Nephron (organoid): ENCODE measurements around the gene CD101.

ENCODE experiments used
- H3K27ac Mint-ChIP-seq, 3 experiments: 2 replicates each; pipeline ENCODE4 v1.8.0; 2020; ENCODE audit warnings: mixed read lengths in 3 of 3, mild to moderate bottlenecking in 2 of 3, moderate library complexity in 1 of 3
- H3K27me3 Mint-ChIP-seq: 2 replicates; pipeline ENCODE4 v1.8.0; 2021; ENCODE audit warnings: low read depth, mild to moderate bottlenecking, moderate library complexity, mixed read lengths
- H3K36me3 Mint-ChIP-seq: 2 replicates; pipeline ENCODE4 v1.8.0; 2020; ENCODE audit warnings: low read depth, mixed read lengths
- H3K4me1 Mint-ChIP-seq: 2 replicates; pipeline ENCODE4 v1.8.0; 2020; ENCODE audit warnings: mixed read lengths
- H3K4me3 Mint-ChIP-seq, 3 experiments: 2 replicates each; pipeline ENCODE4 v1.8.0; 2020; ENCODE audit warnings: mild to moderate bottlenecking in 3 of 3, mixed read lengths in 3 of 3, moderate library complexity in 2 of 3
- H3K9me3 Mint-ChIP-seq: 2 replicates; pipeline ENCODE4 v1.8.0; 2020; ENCODE audit warnings: mixed read lengths
- CTCF ChIP-seq, 3 experiments: fragments of 200-600 bp; sonication (generic); IDR thresholded peaks; one replicate each; pipeline ENCODE4 v1.5.0; 2021; ENCODE audit warnings: antibody characterized with exemption in 3 of 3; ENCODE audit not compliant: unreplicated experiment in 3 of 3

The CD101 gene

DNA sequence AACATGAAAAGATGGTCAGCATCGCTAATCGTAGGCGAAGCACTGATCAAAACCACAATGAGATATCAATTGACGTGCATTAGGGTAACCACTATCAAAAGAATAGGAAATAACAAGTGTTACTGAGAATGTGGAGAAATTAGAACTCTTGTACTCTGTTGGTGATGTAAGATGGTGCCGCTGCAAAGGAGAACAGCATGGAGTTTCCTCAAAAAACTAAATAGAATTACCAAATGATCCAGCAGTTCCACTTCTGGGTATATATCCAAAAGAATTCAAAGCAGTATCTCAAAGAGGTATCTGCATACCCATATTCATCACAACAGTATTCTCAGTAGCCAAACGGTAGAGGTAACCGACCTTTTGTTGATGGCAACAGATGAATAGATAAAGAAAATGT is 8.3 kb upstream of the CD101 start:
- peaks cover 8% of the 10 kb centered on the region for H3K4me1 Mint-ChIP-seq

DNA sequence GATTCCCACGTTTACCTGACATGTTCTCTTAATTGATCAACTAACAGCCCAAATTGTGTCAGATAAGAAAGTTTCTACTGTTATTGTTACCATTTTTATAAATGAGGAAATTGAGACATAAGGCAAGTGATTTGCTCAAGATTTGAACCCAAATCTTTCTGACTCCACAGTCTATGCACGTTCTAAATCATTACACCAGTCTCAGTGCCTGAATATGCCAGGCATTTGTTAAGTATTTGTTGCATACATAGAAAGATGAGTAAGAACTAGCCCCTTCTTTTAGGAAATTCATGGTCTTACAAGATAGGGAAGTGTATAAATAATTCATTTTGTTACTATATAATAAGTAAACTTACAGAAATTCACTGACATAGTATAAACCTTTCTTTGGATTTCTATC is 7.1 kb upstream of the CD101 start:
- Mint-ChIP-seq H3K27me3 (no peaks in the 10 kb centered on the region), H3K9me3 (peaks cover 6% of the 10 kb centered on the region), H3K36me3 (peaks cover 58% of the 10 kb centered on the region), H3K4me1 (peaks cover 8% of the 10 kb centered on the region), H3K27ac (no peak overlapping the region), H3K4me3 (no peak overlapping the region)
- TF ChIP-seq CTCF (IDR thresholded peaks at IDR 0.05; ENCODE audit: unreplicated experiment in 3 of 3), result no peak

More for the DNA sequence above, 8.3 kb upstream of the CD101 start:
- H3K4me3 Mint-ChIP-seq, result no peak overlapping the region
- peaks cover 65% of the 10 kb centered on the region for H3K36me3 Mint-ChIP-seq
- no peak for TF ChIP-seq CTCF (IDR thresholded peaks at IDR 0.05; ENCODE audit: unreplicated experiment in 3 of 3)
- H3K27ac Mint-ChIP-seq, result no peak overlapping the region
- no peaks in the 10 kb centered on the region for H3K27me3 Mint-ChIP-seq
- peaks cover 6% of the 10 kb centered on the region for H3K9me3 Mint-ChIP-seq

- H3K27ac Mint-ChIP-seq, result peak overlapping the region in 2 of 3 experiments; percentile 37 to 73
- no peaks in the 10 kb centered on the region for H3K9me3 Mint-ChIP-seq
- no peaks in the 10 kb centered on the region for H3K27me3 Mint-ChIP-seq
- no peak for TF ChIP-seq CTCF (IDR thresholded peaks at IDR 0.05; ENCODE audit: unreplicated experiment in 3 of 3)
- H3K36me3 Mint-ChIP-seq, result peaks cover 36% of the 10 kb centered on the region
- H3K4me3 Mint-ChIP-seq, result no peak overlapping the region
- peaks cover 8% of the 10 kb centered on the region for H3K4me1 Mint-ChIP-seq
Measured at GRCh38 chr1:116997066-116997465, 4.5 kb upstream of the CD101 start.

GRCh38 chr1:116997636-116998035 is 3.9 kb upstream of the CD101 start:
- H3K4me1 Mint-ChIP-seq, result peaks cover 8% of the 10 kb centered on the region
- peaks cover 30% of the 10 kb centered on the region for H3K36me3 Mint-ChIP-seq
- H3K27me3 Mint-ChIP-seq, result no peaks in the 10 kb centered on the region
- peak overlapping the region in 1 of 3 experiments; percentile 37 for H3K27ac Mint-ChIP-seq
- no peaks in the 10 kb centered on the region for H3K9me3 Mint-ChIP-seq
- TF ChIP-seq CTCF (IDR thresholded peaks at IDR 0.05; ENCODE audit: unreplicated experiment in 3 of 3), result no peak
- no peak overlapping the region for H3K4me3 Mint-ChIP-seq

- no peak overlapping the region for H3K27ac Mint-ChIP-seq
- no peak for TF ChIP-seq CTCF (IDR thresholded peaks at IDR 0.05; ENCODE audit: unreplicated experiment in 3 of 3)
- no peaks in the 10 kb centered on the region for H3K27me3 Mint-ChIP-seq
- H3K4me3 Mint-ChIP-seq, result no peak overlapping the region
- no peaks in the 10 kb centered on the region for H3K9me3 Mint-ChIP-seq
- peaks cover 13% of the 10 kb centered on the region for H3K36me3 Mint-ChIP-seq
- H3K4me1 Mint-ChIP-seq, result peaks cover 15% of the 10 kb centered on the region
Measured at GRCh38 chr1:116999596-116999995, 2.0 kb upstream of the CD101 start.

GRCh38 chr1:117000142-117000541 is 1.4 kb upstream of the CD101 start:
- no peak overlapping the region for H3K27ac Mint-ChIP-seq
- peaks cover 13% of the 10 kb centered on the region for H3K36me3 Mint-ChIP-seq
- no peaks in the 10 kb centered on the region for H3K27me3 Mint-ChIP-seq
- peaks cover 15% of the 10 kb centered on the region for H3K4me1 Mint-ChIP-seq
- H3K9me3 Mint-ChIP-seq, result no peaks in the 10 kb centered on the region
- no peak for TF ChIP-seq CTCF (IDR thresholded peaks at IDR 0.05; ENCODE audit: unreplicated experiment in 3 of 3)
- H3K4me3 Mint-ChIP-seq, result no peak overlapping the region
